B cell (primary cell): ENCODE data around the gene FOXO1.

Experiments used
- EZH2 ChIP-seq: IDR thresholded peaks from 2 replicates; pipeline ENCODE4 v1.6.1; 2012; ENCODE audit warnings: borderline replicate concordance, low read depth, mild to moderate bottlenecking, moderate library complexity, low read length; ENCODE audit not compliant: insufficient read depth, poor library complexity, severe bottlenecking
- TF ChIP-seq, protein P1 (sequence below): fragments of 200-600 bp; IDR thresholded peaks from one replicate; pipeline ENCODE4 v1.8.0; 2022; ENCODE audit warnings: antibody characterized with exemption, mild to moderate bottlenecking

DNA sequence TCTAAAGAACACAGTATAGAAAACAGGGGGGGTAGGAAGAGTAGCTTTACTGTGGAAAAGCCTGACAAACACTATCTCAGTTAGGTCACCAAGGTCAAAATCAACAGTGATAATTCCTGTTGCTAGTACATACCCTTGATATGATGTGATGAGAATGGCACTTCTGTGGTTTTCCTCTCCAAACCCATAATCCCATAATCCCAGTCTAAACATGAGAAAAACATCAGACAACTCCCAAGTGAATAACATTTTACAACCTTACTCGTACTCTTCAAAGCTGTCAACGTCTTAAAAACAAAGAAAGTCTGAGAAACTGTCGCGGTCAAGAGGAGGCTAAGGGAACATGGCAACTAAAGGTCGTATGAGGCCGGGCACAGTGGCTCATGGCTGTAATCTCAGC lies 137.6 kb downstream of the FOXO1 start:
- TF ChIP-seq, protein P1, sequence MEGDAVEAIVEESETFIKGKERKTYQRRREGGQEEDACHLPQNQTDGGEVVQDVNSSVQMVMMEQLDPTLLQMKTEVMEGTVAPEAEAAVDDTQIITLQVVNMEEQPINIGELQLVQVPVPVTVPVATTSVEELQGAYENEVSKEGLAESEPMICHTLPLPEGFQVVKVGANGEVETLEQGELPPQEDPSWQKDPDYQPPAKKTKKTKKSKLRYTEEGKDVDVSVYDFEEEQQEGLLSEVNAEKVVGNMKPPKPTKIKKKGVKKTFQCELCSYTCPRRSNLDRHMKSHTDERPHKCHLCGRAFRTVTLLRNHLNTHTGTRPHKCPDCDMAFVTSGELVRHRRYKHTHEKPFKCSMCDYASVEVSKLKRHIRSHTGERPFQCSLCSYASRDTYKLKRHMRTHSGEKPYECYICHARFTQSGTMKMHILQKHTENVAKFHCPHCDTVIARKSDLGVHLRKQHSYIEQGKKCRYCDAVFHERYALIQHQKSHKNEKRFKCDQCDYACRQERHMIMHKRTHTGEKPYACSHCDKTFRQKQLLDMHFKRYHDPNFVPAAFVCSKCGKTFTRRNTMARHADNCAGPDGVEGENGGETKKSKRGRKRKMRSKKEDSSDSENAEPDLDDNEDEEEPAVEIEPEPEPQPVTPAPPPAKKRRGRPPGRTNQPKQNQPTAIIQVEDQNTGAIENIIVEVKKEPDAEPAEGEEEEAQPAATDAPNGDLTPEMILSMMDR: no peak
- TF ChIP-seq EZH2: no peak
